GM18505 (cell line): Measurements from ENCODE around the gene SORCS3.

Experiments used
- ATAC-seq: cut with Tn5 transposase; IDR thresholded peaks from one replicate; pipeline ENCODE4 v1.9.1; 2021; ENCODE audit not compliant: unreplicated experiment
- POLR2A ChIP-seq: IDR thresholded peaks from 4 replicates; pipeline ENCODE4 v1.6.1; 2011; ENCODE audit warnings: borderline replicate concordance; ENCODE audit not compliant: insufficient read depth, insufficient read length; ENCODE audit errors: extremely low read depth

SORCS3 gene

DNA sequence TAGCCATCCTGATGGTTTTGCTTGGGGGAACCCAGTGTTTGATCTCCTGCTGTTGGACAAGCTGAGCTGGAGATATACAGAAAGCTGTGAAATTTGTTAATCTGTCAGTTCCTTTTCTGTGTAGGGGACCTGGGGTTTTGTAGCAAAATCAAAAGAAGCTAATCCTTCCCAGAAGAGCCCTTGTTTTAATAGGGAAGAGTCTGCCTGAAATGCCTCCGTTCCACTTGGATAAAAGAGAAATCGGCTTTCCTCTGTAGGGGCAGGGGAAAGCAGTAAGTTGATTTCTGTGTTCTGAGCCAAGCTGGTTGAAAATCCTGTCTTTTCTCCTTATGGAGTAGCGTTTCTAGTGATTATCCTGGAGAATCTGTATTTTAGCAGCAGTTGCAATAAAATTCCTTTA, 472.6 kb downstream of the SORCS3 start:
- no peak for ATAC-seq
- no peak for TF ChIP-seq POLR2A

GRCh38 chr10:105121743-105122142, 480.7 kb downstream of the SORCS3 start:
- no peak for ATAC-seq
- TF ChIP-seq POLR2A = no peak

GRCh38 chr10:105128111-105128510, 487.0 kb downstream of the SORCS3 start:
- ATAC-seq = no peak
- no peak for TF ChIP-seq POLR2A

- no peak for TF ChIP-seq POLR2A
- no peak for ATAC-seq
Observed at GRCh38 chr10:105138358-105138757, 497.3 kb downstream of the SORCS3 start.

DNA sequence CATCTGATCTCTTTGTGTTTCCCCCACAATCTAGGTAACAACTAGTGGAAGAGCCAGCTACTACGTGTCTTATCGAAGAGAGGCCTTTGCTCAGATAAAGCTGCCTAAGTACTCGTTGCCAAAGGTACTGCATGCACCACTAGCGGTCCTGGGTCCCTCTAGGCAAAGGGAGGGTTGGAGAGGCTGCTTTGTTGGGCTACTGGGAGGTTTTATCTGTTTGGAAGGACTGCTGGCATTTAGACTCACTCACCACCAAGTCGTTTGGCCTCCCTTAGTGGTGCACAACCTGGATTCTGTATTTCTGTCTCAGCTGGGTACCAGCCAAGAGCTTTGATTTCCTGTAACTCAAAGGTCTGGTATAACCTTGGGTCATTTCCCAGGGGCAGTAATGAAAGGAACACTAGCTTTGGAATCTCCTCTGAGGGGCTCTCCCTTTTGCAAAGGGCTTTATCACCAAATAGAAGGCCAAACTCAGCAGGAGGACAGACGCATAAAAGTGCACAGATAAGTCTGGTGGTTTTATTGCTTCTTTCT, 498.3 kb downstream of the SORCS3 start:
- no peak for ATAC-seq
- TF ChIP-seq POLR2A = no peak

DNA sequence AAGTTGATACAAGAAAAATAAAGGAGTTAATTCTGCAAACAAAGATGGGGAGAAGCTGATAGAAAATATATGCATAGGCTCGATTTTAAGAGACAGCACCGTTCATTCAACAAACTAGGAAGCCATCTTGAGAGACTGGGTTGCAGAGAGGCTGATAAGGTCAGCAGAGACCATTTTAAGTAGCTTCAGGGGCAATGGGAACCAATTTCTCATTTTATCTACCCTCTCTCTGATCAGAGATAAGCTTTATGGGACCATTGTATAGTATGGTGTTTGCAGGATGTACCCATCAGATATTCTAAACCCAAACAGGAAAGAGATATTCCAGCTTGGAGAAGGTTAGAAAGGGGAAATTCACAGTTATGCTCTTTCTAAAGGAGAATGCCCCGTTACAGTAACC, 499.5 kb downstream of the SORCS3 start:
- no peak for ATAC-seq

DNA sequence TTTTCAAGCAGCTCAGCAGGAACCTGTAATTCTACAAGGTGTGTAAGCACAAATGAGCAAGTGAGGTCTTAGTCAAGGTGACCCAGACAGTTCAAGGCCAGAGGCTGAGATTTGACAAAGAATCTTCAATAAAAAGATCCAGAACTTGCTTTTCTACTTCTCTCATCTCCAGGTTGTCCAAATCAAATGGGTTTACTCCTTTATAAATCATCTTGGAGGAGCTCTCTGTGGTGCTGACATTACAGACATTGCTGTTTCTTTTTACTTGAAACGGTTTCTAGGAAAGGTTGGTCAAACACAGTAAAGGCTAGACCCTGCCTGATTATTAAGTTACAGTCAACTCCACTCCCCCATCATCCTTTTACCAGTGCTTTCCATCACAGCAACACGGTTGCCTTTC, 504.6 kb downstream of the SORCS3 start:
- ATAC-seq = no peak
- no peak for TF ChIP-seq POLR2A

More for the DNA sequence above, 499.5 kb downstream of the SORCS3 start:
- TF ChIP-seq POLR2A = no peak

DNA sequence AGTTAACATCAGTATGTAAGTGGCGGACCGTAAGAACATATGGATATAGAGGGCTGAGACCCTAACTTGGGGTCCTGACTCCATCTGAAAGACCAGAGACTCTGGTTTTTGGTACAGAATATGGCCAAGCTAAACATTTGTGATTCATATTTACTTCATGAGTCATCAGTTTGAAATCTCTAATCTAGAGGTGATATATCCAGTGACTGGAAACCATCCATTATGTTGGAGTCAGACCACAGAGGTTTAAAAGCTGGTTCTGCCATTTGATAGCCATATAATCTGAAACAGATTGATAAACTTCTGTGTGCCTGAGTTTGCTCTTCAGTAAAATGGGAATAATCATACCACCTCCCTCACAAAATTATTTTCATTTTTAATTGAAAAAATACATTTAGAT, 505.3 kb downstream of the SORCS3 start:
- ATAC-seq = no peak
- no peak for TF ChIP-seq POLR2A

DNA sequence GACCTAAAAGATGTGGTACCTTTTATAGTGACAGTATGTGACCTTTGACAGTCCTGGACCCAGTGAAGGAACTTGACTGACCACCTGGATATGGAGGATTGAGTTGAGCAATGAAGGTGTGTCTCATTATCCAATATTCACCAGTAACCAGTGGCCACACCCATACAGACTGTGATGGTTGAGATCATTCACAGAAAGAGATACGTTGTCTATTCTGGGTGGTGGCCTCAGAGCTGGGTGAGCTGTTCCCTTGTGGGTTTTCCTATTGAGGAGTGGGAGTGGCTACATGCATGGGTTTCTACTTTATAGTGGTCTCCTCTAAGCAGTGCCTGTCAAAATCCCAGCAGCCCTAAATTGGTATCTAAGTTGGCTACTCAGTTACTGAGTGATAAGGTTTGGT, 507.4 kb downstream of the SORCS3 start:
- TF ChIP-seq POLR2A = no peak
- ATAC-seq = no peak

- no peak for TF ChIP-seq POLR2A
- ATAC-seq = no peak
Observed at GRCh38 chr10:105148921-105149320, 507.8 kb downstream of the SORCS3 start.

DNA sequence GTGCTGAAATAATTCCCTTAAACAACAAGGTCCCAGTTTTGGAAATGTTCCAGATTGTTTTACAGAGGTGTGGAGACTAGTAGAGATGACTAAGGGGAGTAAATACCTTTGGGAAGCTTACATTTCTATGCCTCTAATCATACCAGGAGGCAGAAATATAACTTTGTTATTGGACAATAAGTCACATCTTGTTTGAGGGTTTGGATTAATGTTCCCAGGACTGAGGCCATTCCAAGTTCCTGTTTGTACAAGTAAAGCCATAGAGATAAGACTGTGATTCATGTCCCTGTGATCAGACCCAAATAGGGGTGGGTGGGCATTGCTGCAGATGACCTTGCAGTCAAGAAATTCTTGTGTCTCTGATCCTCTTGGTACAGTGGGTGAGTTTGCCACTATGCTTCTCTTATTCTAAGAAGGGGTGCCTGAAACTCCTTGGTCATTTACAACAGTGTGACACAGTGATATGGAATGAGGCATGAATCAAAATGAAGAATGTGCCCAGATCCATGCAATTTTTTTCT, 508.3 kb downstream of the SORCS3 start:
- TF ChIP-seq POLR2A = no peak
- no peak for ATAC-seq

- no peak for ATAC-seq
- TF ChIP-seq POLR2A = no peak
Observed at GRCh38 chr10:105150259-105150880, 509.3 kb downstream of the SORCS3 start.

DNA sequence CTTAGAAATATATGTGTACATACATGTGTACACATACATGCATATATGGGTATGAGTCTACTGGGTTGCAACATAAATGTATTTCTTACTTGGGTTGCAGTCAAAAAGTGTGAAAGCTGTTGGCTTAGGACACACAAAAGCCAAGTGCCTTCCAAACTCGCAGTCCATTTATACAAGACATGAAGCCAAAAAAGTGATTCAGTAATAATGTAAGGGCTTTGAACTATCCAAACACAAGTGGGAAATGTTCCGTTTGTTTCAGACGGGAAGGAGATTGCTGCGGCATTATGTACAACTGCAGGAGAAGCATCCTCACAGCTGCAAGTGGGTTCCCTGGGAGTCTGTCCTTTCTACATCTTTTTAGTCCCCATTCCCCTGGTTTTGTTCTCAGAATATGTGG, 513.6 kb downstream of the SORCS3 start:
- TF ChIP-seq POLR2A = no peak
- ATAC-seq = no peak

GRCh38 chr10:105159268-105159667, 518.2 kb downstream of the SORCS3 start:
- no peak for ATAC-seq
- TF ChIP-seq POLR2A = no peak
